ENCODE results near the gene PLEKHM1.

The PLEKHM1 gene

DNA sequence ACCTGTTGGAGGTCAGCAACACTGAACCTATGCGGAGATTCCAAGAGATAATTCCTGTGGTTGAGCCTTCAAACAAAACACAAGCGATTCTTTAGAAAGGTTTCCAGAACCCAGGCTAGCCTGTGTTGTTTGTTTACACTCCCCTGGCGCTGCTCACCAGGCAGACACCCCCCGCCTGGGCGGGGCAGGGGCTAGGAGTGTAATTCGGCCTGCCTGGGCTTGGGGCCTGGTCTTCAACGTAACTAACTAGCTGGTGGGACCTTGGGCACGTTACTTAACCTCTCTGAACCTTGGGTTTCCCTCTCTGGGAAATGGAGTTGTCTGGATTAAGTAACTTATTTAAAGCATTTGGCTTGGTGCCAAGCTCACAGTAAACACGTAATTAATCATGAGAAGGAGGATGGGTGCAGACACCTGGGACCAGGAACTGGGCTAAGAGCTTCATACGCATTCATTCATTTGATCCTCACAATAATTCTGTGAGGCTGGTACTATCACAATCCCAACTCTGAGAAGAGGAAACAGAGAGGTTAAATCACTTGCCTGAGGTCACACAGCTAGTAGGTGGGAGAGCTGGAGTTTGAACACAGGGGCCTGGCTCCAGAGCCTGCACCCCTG is 50.3 kb downstream of the PLEKHM1 start:
- no peak for FAIRE-seq

DNA sequence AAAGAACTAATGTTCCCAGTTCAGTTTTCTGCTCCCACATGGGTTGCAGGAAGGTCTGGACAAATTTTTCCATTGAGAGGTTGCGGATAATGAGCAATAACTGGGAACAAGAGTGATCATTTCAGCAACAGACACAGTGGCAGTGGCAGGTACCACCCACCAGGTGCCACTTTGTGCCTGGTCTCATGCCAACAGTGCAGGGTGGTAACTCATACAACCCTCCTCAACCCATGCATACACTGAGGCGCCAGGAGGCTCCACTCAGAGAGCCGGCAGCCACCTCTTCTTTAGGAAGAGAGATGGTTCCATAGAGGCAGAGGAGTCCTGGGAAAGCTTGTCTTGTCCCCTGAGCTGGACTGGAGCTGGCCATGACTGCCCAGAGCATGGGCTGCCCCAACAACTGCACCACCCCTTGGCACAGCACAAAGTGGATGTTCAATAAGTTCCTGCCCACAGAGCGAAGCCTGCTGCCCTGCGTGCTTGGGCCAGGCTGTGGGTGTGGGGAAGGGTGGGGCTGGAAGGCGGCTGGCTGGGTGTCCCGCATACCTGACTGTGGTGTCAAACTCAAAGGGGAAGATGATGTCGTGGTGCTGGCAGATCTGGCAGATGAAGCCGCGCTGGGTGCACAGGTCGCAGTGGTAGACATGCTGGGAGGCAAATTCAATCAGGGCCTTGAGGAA is 51.5 kb downstream of the PLEKHM1 start:
- FAIRE-seq: no peak

- no peak for FAIRE-seq
Measured at GRCh38 chr17:45437465-45438283, 52.8 kb downstream of the PLEKHM1 start.

GRCh38 chr17:45436625-45437464 is 53.7 kb downstream of the PLEKHM1 start:
- no peak for FAIRE-seq

DNA sequence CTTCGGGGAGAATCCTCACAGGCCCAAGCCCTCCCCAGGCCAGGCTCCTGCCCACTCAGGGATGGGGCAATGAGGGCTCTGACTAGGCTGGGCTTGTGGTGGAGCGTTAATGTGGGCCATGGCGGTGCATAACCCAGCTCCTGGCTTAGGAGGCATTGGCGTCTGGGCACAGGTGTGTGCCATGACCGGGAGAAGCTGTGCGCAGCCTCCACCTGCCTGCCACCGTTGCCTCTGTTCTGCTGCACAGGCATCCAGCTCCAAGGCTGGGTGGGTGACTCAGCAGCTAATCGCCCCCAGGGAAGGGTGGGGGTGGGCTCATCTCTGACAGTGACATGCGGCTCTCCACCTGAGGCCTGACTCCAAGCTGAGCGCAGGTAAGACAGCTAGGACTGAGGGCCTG is 54.4 kb downstream of the PLEKHM1 start:
- no peak for FAIRE-seq

- FAIRE-seq: no peak
Measured at GRCh38 chr17:45435481-45435880, 55.0 kb downstream of the PLEKHM1 start.

GRCh38 chr17:45433159-45433535 is 57.4 kb downstream of the PLEKHM1 start:
- no peak for FAIRE-seq

DNA sequence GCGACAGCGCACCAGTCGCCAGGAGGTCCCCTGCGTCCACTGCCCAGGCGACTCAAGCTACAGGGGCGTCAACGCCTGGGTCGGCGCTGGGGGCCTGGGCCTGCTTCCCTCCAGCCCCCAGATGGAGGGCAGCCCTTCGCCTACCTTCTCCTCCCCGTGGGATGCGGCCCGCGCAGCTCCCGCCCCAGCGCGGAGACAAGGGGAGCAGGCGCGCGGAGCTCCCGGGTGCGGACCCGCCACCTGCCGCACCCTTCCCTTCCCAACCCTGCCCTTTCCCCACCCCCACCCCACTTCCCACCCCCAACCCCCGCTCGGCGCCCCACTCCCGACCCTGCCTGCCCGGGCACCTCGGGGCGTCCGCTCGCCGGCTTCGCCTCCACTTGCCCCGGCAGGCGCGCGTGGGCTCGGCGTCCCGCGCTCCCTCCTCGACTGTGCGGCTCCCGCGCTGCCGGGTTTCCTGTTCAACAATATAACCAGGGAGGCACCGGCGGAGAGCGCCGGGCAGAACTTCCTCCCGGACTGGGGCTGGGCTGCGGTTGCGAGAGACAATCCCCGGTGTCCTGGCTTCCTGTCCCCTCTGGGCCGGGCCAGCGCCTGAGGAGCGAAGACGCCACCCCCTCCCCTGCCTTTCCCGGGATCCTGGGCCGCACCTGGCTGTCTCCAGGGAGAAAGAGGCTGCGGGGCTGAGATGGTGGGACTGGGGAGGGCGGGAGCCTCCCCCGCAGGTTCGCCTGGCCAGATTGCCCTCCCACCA is 57.9 kb downstream of the PLEKHM1 start, which contains the start of gene ARHGAP27:
ARHGAP27 (minus strand) TSS at position 466 of the 754 bp plus-strand sequence. CDS start 2,591 bp downstream, outside the sequence.
- no peak for FAIRE-seq

DNA sequence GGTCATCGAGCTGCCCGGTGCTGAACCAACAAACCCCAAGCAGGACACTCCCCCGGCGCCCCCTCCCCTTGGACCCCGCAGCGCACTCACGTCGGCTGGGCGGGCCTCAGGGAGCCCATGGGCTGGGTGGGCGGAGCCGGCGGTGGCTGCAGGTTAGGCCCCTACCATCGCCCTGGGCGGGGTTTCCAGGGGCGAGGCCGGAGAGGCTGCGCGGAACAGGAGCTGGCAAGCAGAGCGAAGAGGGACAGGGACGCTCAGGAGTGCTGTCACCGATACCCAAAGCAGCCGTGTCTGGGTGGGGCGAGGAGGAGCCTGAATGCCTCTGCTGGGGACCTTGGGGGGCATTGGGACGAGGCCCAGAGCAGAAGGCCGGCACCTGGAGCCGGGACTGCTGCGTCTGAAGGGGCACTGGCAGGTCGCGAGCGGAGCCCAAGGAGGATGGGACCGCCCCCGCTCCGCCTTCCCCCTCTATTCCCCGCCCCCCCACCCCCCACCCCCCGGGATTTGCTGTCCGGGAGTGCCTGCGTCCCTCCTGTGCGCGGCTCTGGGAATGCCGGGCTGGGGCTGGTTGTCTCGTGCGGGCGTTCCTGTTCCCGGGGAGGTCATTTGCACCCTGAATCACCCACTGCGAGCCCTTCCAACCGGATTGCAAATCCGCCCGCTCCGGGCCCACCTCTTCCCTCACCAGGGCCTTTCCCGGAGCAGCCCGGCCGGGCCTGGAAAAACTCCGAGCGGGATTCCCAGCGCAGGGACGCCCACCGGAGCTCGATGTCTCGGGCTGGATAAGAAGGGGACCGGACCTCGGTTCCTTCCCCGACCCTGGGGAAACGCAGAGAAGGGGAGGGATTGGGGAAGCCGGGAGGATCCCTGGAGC is 58.8 kb downstream of the PLEKHM1 start:
- no peak for FAIRE-seq

DNA sequence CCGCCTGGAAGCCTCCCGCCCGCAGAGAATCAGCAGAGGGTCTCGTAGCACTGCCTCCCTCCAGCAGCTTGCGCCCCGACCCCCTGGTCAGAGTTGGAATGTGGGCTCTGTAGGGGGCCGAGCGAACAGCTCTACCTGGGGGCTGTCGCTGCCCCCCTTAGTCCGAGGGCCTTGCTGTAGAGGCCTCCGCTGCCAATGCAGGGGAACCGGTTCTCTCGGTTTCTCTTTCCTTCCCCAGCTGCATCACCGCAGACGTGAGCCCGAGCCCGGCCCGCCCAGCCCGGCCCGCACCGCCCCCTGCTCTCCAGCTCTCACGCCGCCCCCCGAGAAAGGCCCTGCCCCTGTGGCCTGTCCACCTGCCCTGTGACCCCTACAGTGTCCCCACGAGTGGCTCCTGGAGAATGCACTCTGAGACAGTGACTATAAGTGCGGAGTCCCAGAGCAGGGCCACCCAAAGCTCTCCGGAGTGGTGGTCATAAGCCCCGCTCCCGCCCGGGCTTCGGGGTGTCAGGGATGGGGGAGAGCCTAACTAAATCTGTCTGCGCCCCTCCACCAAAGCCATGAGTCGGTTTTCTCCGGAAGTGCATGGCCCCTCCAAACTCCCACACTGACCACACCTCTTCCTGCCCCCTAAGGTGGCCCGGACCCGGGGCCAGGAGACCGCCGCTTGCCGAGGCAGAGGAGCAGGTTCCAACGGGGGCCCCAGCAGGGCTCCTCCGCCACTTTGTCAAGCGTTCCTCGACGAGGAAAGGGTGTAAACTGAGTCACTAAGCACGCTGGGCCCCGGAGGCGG is 59.6 kb downstream of the PLEKHM1 start:
- no peak for FAIRE-seq

GRCh38 chr17:45430006-45430737 is 60.3 kb downstream of the PLEKHM1 start:
- FAIRE-seq: no peak

- FAIRE-seq: no peak
Measured at GRCh38 chr17:45429339-45430005, 61.0 kb downstream of the PLEKHM1 start.

DNA sequence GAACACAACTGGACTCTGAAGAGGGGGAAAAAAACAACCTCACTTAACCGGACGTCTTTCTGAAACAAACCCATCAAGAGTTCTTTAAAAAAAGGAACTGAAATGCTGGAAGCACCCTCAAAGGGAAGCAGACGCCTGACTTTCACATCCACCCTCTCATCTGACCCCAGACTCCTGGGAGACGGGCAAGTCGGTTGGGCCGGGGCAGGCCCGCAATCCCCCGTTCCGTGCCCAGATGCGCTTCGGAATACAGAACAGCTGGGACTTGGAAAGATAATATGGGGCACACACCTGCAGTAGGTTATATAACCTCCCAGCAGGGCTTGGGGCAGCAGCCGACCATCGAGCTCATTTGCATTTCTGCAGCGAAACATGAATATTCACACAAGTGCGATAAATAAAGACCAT is 61.6 kb downstream of the PLEKHM1 start:
- no peak for FAIRE-seq

DNA sequence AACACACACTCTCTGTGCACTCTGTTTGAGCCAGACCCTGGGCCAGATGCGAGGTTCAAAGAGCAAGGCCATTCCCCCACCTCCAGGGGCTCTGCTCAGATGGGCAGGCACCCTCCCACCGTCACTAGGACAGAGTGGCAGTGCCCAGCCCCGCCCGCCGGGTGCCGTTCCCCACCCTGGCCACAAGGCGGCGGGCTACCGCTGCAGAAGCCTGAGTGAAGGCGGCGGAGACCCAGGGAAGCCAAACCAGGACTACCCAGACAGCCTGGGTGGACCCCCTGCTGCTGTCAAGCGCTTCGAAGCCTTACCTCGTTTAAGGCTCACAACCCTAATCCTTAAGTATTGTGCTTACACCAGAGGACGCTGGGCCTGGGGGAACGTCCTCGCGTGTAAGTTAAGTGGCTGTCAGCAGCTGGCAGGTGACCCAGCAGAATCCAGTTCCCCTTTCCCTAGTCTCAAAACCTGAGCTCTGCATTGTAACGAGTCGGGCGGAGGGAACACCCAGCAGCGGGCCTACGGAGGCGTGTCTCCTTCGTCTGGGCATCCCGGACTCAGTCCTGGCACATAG is 62.4 kb downstream of the PLEKHM1 start:
- no peak for FAIRE-seq

- FAIRE-seq: no peak
Measured at GRCh38 chr17:45427181-45427835, 63.2 kb downstream of the PLEKHM1 start.

- no peak for FAIRE-seq
Measured at GRCh38 chr17:45426561-45426960, 64.0 kb downstream of the PLEKHM1 start.

GRCh38 chr17:45425984-45426413 is 64.5 kb downstream of the PLEKHM1 start:
- FAIRE-seq: no peak
